Measurements from ENCODE around the gene RNF182. TPM values are rescaled to one million over a fixed set of nuclear protein-coding genes. Genes with fewer than 3 reads are reported as not detected.
A peak's percentile ranks its signal among the peaks of the same experiment; 100 is the strongest.

RNF182 gene
- total RNA-seq, 1 donor from 2014 or later, result 6.1 TPM

DNA sequence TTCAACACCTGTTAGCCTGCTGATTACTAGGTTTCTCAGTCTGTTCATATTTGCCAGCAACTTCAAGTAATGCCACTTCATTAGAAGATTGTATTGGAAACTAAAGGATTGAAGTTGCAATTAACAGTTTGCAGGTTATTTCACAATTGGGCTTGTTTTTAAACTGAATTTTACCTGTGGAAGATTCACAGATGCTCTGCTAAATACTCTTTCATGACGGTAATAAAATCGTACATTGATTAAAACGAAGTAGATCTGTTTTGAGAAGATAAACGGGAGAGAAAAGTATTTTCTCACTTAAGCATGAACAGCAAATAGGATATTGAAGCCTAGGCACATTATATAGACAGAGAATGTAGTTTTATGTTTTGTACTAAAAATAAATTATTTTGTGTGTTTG lies 1.6 kb downstream of the RNF182 start:
- DNase-seq, result no peak
- no peak overlapping the region for H3K27ac ChIP-seq
- no peak for ATAC-seq
- intact Hi-C loops (cut with DNase I), result no loop called here
- TF ChIP-seq, protein P1, sequence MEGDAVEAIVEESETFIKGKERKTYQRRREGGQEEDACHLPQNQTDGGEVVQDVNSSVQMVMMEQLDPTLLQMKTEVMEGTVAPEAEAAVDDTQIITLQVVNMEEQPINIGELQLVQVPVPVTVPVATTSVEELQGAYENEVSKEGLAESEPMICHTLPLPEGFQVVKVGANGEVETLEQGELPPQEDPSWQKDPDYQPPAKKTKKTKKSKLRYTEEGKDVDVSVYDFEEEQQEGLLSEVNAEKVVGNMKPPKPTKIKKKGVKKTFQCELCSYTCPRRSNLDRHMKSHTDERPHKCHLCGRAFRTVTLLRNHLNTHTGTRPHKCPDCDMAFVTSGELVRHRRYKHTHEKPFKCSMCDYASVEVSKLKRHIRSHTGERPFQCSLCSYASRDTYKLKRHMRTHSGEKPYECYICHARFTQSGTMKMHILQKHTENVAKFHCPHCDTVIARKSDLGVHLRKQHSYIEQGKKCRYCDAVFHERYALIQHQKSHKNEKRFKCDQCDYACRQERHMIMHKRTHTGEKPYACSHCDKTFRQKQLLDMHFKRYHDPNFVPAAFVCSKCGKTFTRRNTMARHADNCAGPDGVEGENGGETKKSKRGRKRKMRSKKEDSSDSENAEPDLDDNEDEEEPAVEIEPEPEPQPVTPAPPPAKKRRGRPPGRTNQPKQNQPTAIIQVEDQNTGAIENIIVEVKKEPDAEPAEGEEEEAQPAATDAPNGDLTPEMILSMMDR (IDR thresholded peaks at IDR 0.05), result no peak
- no peaks in the 10 kb centered on the region for H3K36me3 ChIP-seq
- H3K4me1 ChIP-seq, result no peaks in the 10 kb centered on the region
- H3K4me3 ChIP-seq, result peak overlapping the region; percentile 48
- no peaks in the 10 kb centered on the region for H3K9me3 ChIP-seq
- peaks cover 53% of the 10 kb centered on the region for H3K27me3 ChIP-seq

DNA sequence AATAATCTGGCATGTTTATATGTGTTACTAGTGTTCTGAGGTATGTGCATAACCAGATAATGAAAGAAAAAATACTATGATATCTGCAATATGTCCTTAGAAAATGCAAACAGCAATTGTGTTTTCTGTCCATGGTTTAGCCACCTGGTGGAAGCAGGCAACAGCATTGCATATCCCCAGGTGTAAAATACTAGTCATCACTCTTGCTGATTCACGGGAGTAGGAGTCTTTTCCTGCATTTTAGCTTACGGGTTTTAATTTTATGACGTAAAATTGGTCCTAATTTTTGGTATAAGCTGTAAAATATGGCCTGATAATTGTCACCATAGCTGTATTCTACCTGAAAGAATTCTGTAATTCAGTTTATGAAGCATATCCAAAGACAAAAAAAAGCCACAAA lies 2.5 kb downstream of the RNF182 start:
- no peaks in the 10 kb centered on the region for H3K9me3 ChIP-seq
- H3K36me3 ChIP-seq, result no peaks in the 10 kb centered on the region
- H3K27me3 ChIP-seq, result peaks cover 59% of the 10 kb centered on the region
- no peaks in the 10 kb centered on the region for H3K4me1 ChIP-seq
- TF ChIP-seq, protein P1 (IDR thresholded peaks at IDR 0.05), result no peak
- H3K27ac ChIP-seq, result no peak overlapping the region
- no peak overlapping the region for H3K4me3 ChIP-seq
- intact Hi-C loops (cut with DNase I), result no loop called here
- DNase-seq (no peak), ATAC-seq (no peak)

DNA sequence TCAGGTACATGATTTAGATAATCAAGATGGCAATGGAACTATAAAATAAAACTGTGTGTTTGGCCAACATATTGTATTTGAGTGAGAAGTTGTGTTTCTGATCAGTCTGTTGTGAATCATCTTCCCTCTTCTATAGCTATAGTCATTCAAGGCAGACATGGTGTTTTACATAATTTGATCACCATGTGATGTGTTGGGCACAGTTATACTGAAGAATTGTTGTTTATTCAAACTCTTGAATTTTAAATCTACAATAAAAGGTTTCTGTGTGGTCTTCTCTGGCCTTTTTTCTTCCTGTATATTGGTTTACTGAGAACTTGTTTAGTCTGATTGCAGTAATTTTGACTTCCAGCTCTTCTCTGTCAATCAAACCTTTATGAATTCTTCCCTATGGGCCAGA lies 4.4 kb downstream of the RNF182 start:
- Histone ChIP-seq H3K4me1 (no peaks in the 10 kb centered on the region), H3K4me3 (no peak overlapping the region), H3K36me3 (no peaks in the 10 kb centered on the region), H3K27me3 (peaks cover 45% of the 10 kb centered on the region), H3K27ac (no peak overlapping the region), H3K9me3 (no peaks in the 10 kb centered on the region)
- TF ChIP-seq, protein P1 (IDR thresholded peaks at IDR 0.05), result no peak
- no peak for ATAC-seq
- no peak for DNase-seq
- intact Hi-C loops (cut with DNase I), result no loop called here

DNA sequence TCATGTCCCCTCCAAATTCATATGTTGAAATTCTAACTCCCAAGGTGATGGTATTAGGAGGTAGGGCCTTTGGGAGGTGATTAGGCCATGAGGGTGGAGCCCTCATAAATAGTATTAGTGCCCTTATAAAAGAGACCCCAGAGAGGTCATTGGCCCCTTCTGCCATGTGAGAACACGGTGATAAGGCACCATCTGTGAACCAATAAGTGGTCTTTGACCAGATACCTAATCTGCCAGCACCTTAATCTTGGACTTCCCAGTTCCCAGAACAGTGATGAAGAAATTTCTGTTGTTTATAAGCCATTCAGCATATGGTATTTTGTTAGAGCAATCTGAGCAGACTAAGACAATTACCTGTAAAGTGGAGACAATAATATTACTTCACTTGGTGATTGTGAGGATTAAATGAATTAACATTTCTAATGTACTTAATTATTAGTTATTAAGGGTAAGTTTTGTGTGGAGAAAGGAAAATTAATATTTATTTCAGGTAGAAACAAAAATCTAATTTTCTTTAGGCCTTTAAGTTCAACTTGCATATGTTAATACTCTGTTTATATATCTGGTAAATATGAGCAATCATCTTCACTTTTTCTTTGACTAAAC lies 7.1 kb downstream of the RNF182 start:
- intact Hi-C loops (cut with DNase I), result no loop called here
- Histone ChIP-seq H3K4me3 (no peak overlapping the region), H3K4me1 (no peaks in the 10 kb centered on the region), H3K36me3 (no peaks in the 10 kb centered on the region), H3K27ac (no peak overlapping the region), H3K27me3 (peaks cover 33% of the 10 kb centered on the region), H3K9me3 (no peaks in the 10 kb centered on the region)
- TF ChIP-seq, protein P1 (IDR thresholded peaks at IDR 0.05), result no peak
- no peak for DNase-seq
- no peak for ATAC-seq

DNA sequence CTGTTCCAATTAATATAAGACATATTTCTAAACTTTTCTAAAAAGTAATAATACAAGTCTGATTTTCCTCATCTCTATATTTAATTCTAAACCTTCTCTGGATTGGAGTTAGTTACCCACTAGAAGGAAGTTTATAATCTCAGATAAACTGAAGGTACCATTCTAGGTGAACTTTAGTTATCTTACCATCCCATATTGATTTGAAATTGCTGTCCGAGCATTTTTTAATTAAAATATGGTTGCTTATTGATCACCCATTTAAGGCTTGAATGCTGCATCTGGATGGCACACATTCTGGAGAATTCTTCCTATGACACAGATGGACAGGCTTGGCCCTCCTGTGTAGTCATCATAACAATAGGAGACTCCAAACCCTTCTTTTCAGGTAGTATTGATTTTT lies 8.0 kb downstream of the RNF182 start:
- ATAC-seq, result no peak
- intact Hi-C loops (cut with DNase I), result no loop called here

More for the DNA sequence above, 8.0 kb downstream of the RNF182 start:
- Histone ChIP-seq H3K9me3 (no peaks in the 10 kb centered on the region), H3K27me3 (peaks cover 24% of the 10 kb centered on the region), H3K27ac (no peak overlapping the region), H3K4me3 (no peak overlapping the region), H3K36me3 (no peaks in the 10 kb centered on the region), H3K4me1 (no peaks in the 10 kb centered on the region)
- no peak for DNase-seq
- TF ChIP-seq, protein P1 (IDR thresholded peaks at IDR 0.05), result no peak
